Activated T-cell treated with anti-CD3 and anti-CD28 coated beads for 1 hour (primary cell): ENCODE measurements around the gene FAS.
"Not testable (repeated sequence)": the region's sequence is repeated elsewhere in the genome, so short reads cannot be mapped to it uniquely, and the experiment has no call there.

Experiments
- DNase-seq: peaks from one replicate; pipeline ENCODE4 v3.0.0-alpha.2; 2020; ENCODE audit warnings: low read depth

The FAS gene

DNA sequence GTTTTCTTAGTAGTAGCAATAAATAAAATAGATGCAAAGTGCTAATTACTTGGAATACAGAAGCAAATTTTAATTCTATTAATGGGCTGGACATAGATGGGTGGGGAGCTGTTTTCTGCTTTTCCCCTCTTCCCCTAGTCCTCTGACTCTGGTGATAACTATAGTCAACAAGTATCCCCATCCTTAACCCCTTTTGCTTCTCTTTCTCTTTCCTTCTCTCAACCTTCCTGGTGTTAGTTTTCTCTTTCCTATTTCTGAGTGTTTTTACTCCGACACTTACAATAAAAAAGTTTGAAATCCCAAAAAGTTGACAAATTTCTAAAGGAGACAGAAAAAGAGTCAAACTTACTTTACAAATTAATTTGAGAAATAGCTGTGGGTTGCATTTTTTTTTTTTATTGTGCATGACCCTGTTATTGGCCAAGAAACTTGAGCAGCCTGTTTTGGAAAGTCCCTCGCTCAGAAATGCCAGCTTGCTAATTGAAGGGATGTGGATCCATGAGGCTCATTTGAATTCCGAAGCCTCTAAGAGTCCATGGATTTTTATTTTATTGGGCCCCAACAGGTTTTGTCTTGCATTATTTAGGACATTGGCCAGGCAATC is 2.4 kb downstream of the FAS start:
- no peak for DNase-seq

- no peak for DNase-seq
Measured at GRCh38 chr10:88994019-88994418, 3.4 kb downstream of the FAS start.

DNA sequence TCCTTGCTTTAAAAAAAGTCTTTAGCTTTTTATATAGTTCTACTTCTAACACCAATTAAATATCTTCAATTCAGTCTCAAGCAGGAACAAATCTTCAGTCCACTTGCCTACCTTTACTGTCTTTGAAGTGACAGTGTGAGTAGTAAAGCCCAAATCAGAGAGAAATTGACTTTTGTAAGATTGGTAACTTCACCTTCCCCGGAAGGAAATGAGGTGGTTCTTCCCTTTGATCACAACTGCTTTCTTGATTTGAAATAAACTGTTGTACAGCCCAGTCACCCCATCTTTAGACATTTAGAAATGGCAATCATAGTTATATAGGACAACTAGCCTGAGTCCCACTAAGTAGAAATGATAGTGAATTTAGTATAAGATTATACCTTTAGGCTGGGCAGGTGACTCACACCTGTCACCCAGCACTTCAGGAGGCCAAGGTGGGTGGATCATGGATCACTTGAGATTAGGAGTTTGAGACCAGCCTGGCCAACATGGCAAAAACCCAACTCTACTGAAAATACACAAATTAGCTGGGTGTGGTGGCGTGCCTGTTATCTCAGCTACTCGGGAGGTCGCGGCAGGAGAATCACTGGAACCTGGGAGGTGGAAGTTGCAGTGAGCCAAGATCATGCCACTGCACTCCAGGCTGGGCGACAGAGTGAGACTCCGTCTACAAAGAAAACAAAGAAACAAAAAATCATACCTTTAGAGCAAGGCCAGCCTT is 4.7 kb downstream of the FAS start:
- no peak for DNase-seq

- DNase-seq, result no peak
Measured at GRCh38 chr10:88996927-88997326, 6.3 kb downstream of the FAS start.

GRCh38 chr10:88999625-89000024 is 9.0 kb downstream of the FAS start:
- no peak for DNase-seq

GRCh38 chr10:89001024-89001728 is 10.6 kb downstream of the FAS start:
- DNase-seq, result no peak

DNA sequence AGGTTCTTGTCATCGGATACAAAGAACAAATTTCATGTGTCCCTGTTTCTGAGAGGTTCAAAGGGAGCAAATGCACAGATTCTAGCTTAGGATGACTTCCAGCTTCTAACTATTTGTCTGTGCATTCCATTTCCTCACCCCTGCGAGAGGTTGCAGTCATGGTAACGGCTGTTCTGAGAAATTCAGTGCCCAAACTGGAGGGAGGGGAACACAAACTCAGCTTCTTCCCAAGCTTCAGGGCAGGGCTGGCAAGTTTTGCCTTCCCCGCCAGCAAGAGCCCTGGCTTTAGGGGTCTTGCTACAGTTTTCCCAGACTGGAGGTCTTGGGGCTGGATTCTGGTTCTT is 11.1 kb downstream of the FAS start:
- DNase-seq, result no peak

GRCh38 chr10:89002226-89002978 is 11.8 kb downstream of the FAS start:
- DNase-seq, result no peak

GRCh38 chr10:89003344-89003743 is 12.7 kb downstream of the FAS start:
- no peak for DNase-seq

- DNase-seq, result no peak
Measured at GRCh38 chr10:89007129-89007893, 16.7 kb downstream of the FAS start.

DNA sequence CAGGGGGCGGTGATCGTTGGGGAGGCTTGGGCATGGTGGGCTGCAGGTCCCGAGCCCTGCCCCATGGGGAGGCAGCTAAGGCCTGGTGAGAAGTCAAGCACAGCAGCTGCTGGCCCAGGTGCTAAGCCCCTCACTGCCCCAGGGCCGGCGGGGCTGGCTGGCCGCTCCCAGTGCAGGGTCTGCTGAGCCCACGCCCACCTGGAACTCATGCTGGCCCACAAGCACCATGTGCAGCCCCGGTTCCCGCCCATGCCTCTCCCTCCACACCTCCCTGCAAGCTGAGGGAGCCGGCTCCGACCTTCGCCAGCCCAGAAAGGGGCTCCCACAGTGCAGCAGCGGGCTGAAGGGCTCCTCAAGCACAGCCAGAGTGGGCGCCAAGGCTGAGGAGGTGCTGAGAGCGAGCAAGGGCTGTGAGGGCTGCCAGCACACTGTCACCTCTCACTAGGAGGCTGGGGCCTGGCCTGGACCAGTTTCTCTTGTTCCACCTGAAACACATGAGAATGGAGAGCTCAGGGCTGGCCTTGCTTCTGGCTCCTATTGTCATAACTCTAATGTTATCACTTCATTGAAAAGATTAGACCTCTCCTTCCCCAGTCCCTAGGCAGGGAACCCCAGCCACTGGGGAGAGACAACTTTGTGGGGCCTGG is 28.2 kb downstream of the FAS start:
- DNase-seq, result not testable (repeated sequence)

- DNase-seq, result no peak
Measured at GRCh38 chr10:89019569-89020327, 29.1 kb downstream of the FAS start.

DNA sequence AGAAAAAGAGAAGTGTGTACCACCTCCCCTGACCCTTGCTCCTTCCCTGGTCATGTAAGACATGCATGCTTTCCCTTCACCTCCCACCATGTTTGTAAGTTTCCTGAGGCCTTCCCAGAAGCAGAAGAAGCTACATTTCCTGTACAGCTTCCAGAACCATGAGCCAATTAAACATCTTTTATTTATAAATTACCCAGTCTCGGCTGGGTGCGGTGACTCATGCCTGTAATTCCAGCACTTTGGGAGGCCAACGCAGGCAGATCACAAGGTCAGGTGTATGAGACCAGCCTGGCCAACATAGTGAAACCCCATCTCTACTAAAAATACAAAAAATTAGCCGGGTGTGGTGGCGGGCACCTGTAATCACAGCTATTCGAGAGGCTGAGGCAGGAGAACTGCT is 30.9 kb downstream of the FAS start:
- not testable (repeated sequence) for DNase-seq

DNA sequence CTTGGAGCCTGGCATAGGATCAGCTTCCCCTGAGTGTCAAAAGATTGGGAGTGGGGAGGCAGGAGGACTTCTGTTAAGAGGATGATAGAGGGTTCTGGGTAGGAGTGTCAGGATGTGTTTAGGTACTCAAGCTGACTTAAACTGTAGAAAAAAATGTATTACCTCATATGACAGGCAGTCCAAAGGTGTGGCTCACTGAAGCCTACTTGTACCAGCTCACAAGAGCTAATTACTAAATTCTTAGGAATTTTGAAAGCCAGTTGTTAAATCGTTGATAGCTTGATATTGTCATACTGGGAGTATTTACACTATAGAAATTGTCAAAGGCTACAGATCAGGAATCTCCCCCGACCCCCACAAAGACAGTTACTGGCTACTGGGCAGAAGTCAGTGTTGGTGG is 32.1 kb downstream of the FAS start:
- no peak for DNase-seq

GRCh38 chr10:89025453-89025852 is 34.9 kb downstream of the FAS start:
- DNase-seq, result no peak

- no peak for DNase-seq
Measured at GRCh38 chr10:89029181-89029580, 38.6 kb downstream of the FAS start.

DNA sequence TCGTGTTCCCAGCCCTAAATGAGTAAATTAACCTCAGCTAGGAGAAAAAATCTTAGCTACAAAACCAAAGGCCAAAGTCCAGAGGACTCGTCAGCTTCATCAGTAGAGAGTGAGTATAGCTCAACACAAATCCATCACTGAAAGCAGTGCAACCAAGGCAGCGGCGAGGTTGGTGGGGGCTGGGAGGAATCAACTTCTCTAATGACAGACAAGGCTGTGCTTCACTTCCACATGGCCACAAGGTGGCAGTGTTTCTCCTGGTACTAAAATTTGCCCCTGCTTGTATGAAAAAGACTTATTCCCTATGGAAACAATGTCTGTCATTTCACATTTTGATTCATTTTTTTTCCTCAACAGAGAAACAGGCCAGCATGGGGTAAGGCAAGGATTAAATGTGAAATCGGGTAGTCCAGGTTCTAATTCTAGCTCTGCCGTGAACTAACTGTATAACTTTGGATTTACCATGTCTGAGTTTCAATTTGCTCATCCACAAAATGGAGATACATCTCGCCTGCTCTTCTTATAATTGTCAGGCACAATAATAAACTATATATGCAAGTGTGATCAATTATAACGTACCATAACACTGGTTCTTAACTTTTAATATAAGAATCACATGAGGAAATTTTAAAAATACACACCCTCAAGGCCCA is 39.3 kb downstream of the FAS start:
- DNase-seq, result peak; percentile 55

GRCh38 chr10:89030791-89031190 is 40.2 kb downstream of the FAS start:
- no peak for DNase-seq

GRCh38 chr10:89032141-89032891 is 41.7 kb downstream of the FAS start:
- no peak for DNase-seq
